Neural cell (in vitro differentiated cells): ENCODE measurements around the gene LMNB1. TPM values are rescaled to one million over a fixed set of nuclear protein-coding genes. Genes with fewer than 3 reads are reported as not detected.

Source experiments
- H2AFZ ChIP-seq: fragments of 200-600, 300-800 bp; sonication (generic), shearing (Covaris generic); 2 replicates; pipeline ENCODE4 v1.6.0; 2014; ENCODE audit warnings: low read depth, mild to moderate bottlenecking, antibody characterized with exemption, low read length, moderate library complexity
- H3F3A ChIP-seq: fragments of 200-600 bp; shearing (Covaris generic); 2 replicates; pipeline ENCODE4 v1.6.1; 2016; ENCODE audit warnings: mild to moderate bottlenecking, moderate library complexity, mixed read lengths, antibody characterized with exemption, low read length; ENCODE audit not compliant: insufficient read depth, poor library complexity, severe bottlenecking
- H3K27ac ChIP-seq: fragments of 200-600, 300-800 bp; sonication (generic), shearing (Covaris generic); 2 replicates; pipeline ENCODE4 v1.5.1; 2014; ENCODE audit warnings: mild to moderate bottlenecking, low read length, moderate library complexity
- H3K27me3 ChIP-seq: fragments of 300-800, 200-600 bp; sonication (generic), shearing (Covaris generic); 2 replicates; pipeline ENCODE4 v1.6.0; 2014; ENCODE audit warnings: mild to moderate bottlenecking, low read depth, low read length, moderate library complexity; ENCODE audit not compliant: insufficient read depth
- H3K36me3 ChIP-seq: fragments of 300-800, 200-600 bp; sonication (generic), shearing (Covaris generic); 2 replicates; pipeline ENCODE4 v1.5.1; 2014; ENCODE audit warnings: mild to moderate bottlenecking, antibody characterized with exemption, low read length, moderate library complexity; ENCODE audit not compliant: insufficient read depth
- H3K4me2 ChIP-seq: fragments of 300-800, 200-600 bp; sonication (generic), shearing (Covaris generic); 2 replicates; pipeline ENCODE4 v1.6.0; 2014; ENCODE audit warnings: mild to moderate bottlenecking, low read length
- H3K4me3 ChIP-seq: fragments of 300-800, 200-600 bp; sonication (generic), shearing (Covaris generic); 2 replicates; pipeline ENCODE4 v1.5.1; 2014; ENCODE audit warnings: mild to moderate bottlenecking, low read length, moderate library complexity
- H3K79me2 ChIP-seq: fragments of 200-600 bp; shearing (Covaris generic); replicated peaks from 2 replicates; pipeline ENCODE4 v1.6.0; 2014; ENCODE audit warnings: mild to moderate bottlenecking, low read length, moderate library complexity; ENCODE audit not compliant: insufficient read depth
- H3K9ac ChIP-seq: fragments of 300-800, 200-600 bp; sonication (generic), shearing (Covaris generic); 2 replicates; pipeline ENCODE4 v1.6.1; 2016; ENCODE audit warnings: mild to moderate bottlenecking, low read length, mixed read lengths
- H3K9me2 ChIP-seq: fragments of 200-600 bp; shearing (Covaris generic); 2 replicates; pipeline ENCODE4 v1.6.1; 2016; ENCODE audit warnings: mild to moderate bottlenecking, low read length, mixed read lengths; ENCODE audit not compliant: insufficient read depth
- H3K9me3 ChIP-seq: fragments of 200-600, 300-800 bp; sonication (generic), shearing (Covaris generic); 2 replicates; pipeline ENCODE4 v1.6.1; 2016; ENCODE audit warnings: mild to moderate bottlenecking, mixed run types, low read length, moderate library complexity, mixed read lengths
- H4K20me1 ChIP-seq: fragments of 200-600 bp; shearing (Covaris generic); 2 replicates; pipeline ENCODE4 v1.6.1; 2016; ENCODE audit warnings: mild to moderate bottlenecking, mixed run types; ENCODE audit not compliant: insufficient read depth
- CTCF ChIP-seq: fragments of 450-650 bp; IDR thresholded peaks from 2 replicates; pipeline ENCODE4 v1.5.1; 2014; ENCODE audit warnings: antibody characterized with exemption, mild to moderate bottlenecking, moderate library complexity; ENCODE audit not compliant: poor library complexity, severe bottlenecking
- MXI1 ChIP-seq: fragments of 450-650 bp; conservative IDR thresholded peaks from 2 replicates; pipeline ENCODE4 v1.6.1; 2014; ENCODE audit warnings: antibody characterized with exemption, mild to moderate bottlenecking; ENCODE audit not compliant: poor library complexity, severe bottlenecking
- RAD21 ChIP-seq: fragments of 450-650 bp; conservative IDR thresholded peaks from 2 replicates; pipeline ENCODE4 v1.6.1; 2014; ENCODE audit warnings: antibody characterized with exemption, mild to moderate bottlenecking, moderate library complexity
- REST ChIP-seq: IDR thresholded peaks from 2 replicates; pipeline ENCODE4 v1.6.1; 2012; ENCODE audit warnings: borderline replicate concordance
- SMC3 ChIP-seq: fragments of 450-650 bp; conservative IDR thresholded peaks from 2 replicates; pipeline ENCODE4 v1.6.1; 2014; ENCODE audit warnings: antibody characterized with exemption, mild to moderate bottlenecking, moderate library complexity; ENCODE audit not compliant: poor library complexity
- TAF1 ChIP-seq: IDR thresholded peaks from 2 replicates; pipeline ENCODE4 v1.6.1; 2012; ENCODE audit warnings: low read depth
- polyA plus RNA-seq: library from polyadenylated mRNA; depleted of rRNA; stranded (reverse); fragments of >200 nt; gene quantifications from 2 replicates; pipeline ENCODE4 v1.2.3, GENCODE V29; 2014

Gene LMNB1
- polyA plus RNA-seq, 1 donor from 2014 or later: 91.0 TPM

GRCh38 chr5:126866851-126867636 lies 90.1 kb downstream of the LMNB1 start:
- Histone ChIP-seq H3K4me2 (no peak overlapping the region), H2AFZ (no peak overlapping the region), H4K20me1 (no peaks in the 10 kb centered on the region), H3K4me3 (no peak overlapping the region), H3K27ac (no peak overlapping the region), H3K27me3 (no peaks in the 10 kb centered on the region), H3K9ac (no peak overlapping the region), H3K9me2 (no peaks in the 10 kb centered on the region), H3K36me3 (no peaks in the 10 kb centered on the region), H3F3A (peaks cover 3% of the 10 kb centered on the region), H3K79me2 (no peaks in the 10 kb centered on the region), H3K9me3 (no peaks in the 10 kb centered on the region)
- no peak for TF ChIP-seq TAF1
- TF ChIP-seq MXI1: no peak

- H3K4me2 ChIP-seq: no peak overlapping the region
- no peaks in the 10 kb centered on the region for H4K20me1 ChIP-seq
- peaks cover 3% of the 10 kb centered on the region for H3F3A ChIP-seq
- no peaks in the 10 kb centered on the region for H3K79me2 ChIP-seq
- TF ChIP-seq TAF1 (no peak), RAD21 (no peak)
- H3K9ac ChIP-seq: peak overlapping the region; percentile 49
- H3K4me3 ChIP-seq: peak overlapping the region; percentile 59
- no peaks in the 10 kb centered on the region for H3K9me2 ChIP-seq
- no peaks in the 10 kb centered on the region for H3K36me3 ChIP-seq
- H2AFZ ChIP-seq: peak overlapping the region; percentile 41
- H3K27ac ChIP-seq: no peak overlapping the region
- H3K27me3 ChIP-seq: no peaks in the 10 kb centered on the region
- H3K9me3 ChIP-seq: no peaks in the 10 kb centered on the region
Observed at GRCh38 chr5:126868338-126869004, 91.5 kb downstream of the LMNB1 start.

- no peaks in the 10 kb centered on the region for H3K36me3 ChIP-seq
Observed at GRCh38 chr5:126869005-126869451, 92.1 kb downstream of the LMNB1 start.

More at GRCh38 chr5:126869005-126869451, 92.1 kb downstream of the LMNB1 start:
- no peak overlapping the region for H3K4me2 ChIP-seq
- peaks cover 3% of the 10 kb centered on the region for H3F3A ChIP-seq
- no peaks in the 10 kb centered on the region for H3K9me3 ChIP-seq
- H3K4me3 ChIP-seq: peak overlapping the region; percentile 59
- no peaks in the 10 kb centered on the region for H3K27me3 ChIP-seq
- no peaks in the 10 kb centered on the region for H4K20me1 ChIP-seq
- H3K9ac ChIP-seq: peak overlapping the region; percentile 49
- peak overlapping the region; percentile 41 for H2AFZ ChIP-seq
- no peaks in the 10 kb centered on the region for H3K79me2 ChIP-seq
- H3K9me2 ChIP-seq: no peaks in the 10 kb centered on the region
- H3K27ac ChIP-seq: no peak overlapping the region
- TF ChIP-seq CTCF (no peak), SMC3 (peak; percentile 22), REST (no peak), RAD21 (no peak)
